ENCODE results near the gene TMEM97. TPM values are rescaled to one million over a fixed set of nuclear protein-coding genes. Genes with fewer than 3 reads are reported as not detected.

TMEM97 gene
- total and polyA plus RNA-seq, 9 of the 15 experiments (the other 6 are each of a cell fraction or from before 2014, with no cell fraction given) = 34.6 to 121 (median 76.0) TPM

- no peak for TF ChIP-seq KLF10 (CRISPR knock-in tag; IDR thresholded peaks at IDR 0.05)
- TF ChIP-seq SP1 (CRISPR knock-in tag; IDR thresholded peaks at IDR 0.05) = no peak
- TF ChIP-seq ZNF586 (CRISPR knock-in tag; conservative IDR thresholded peaks at IDR 0.05) = no peak
Measured at GRCh38 chr17:28282596-28282995, 36.4 kb upstream of the TMEM97 start (continued).

GRCh38 chr17:28285965-28286364, 33.0 kb upstream of the TMEM97 start:
- H3K4me2 ChIP-seq (ENCODE audit: insufficient read depth, low read length) = no peak overlapping the region
- no peaks in the 10 kb centered on the region for H3K9me3 ChIP-seq (replicated peaks; ENCODE audit: control insufficient read depth, insufficient read depth, low read depth, low read length)
- no TSS peak for BruUV-seq (replicated peaks)
- no peak overlapping the region for H3K9ac ChIP-seq (ENCODE audit: insufficient read depth in 1 of 2, low read depth in 2 of 2, low read length in 2 of 2)
- POLR2A ChIA-PET = interaction anchor here (0.6 to 2.0 kb wide), 4 partner anchors 15 to 45 kb away, joined by 3 to 9 read pairs (median 4); no protein-coding TSS in a partner anchor
- H4K20me1 ChIP-seq (replicated peaks; ENCODE audit: control insufficient read depth, insufficient read depth, low read length) = no peaks in the 10 kb centered on the region
- ATAC-seq = no peak
- no peaks in the 10 kb centered on the region for H3K27me3 ChIP-seq (ENCODE audit: control insufficient read depth in 2 of 2, insufficient read depth in 2 of 2, low read length in 2 of 2)
- WGBS (ENCODE audit: insufficient coverage, low coverage, missing lambda C conversion rate) = 6% methylated on average over 2 of the region's 2 CpGs
- no peaks in the 10 kb centered on the region for H3K9me1 ChIP-seq (ENCODE audit: control insufficient read depth, insufficient read depth, low read length)
- DNase-seq (ENCODE audit: extremely low read depth in 1 of 4, low spot score in 3 of 4) = no peak
- no peak overlapping the region for H3K27ac ChIP-seq (ENCODE audit: extremely low read depth, low read depth, low read length)
- FAIRE-seq = no peak
- H3K4me1 ChIP-seq (replicated peaks in 1 of 2; ENCODE audit: control insufficient read depth in 2 of 2, insufficient read depth in 2 of 2, low read length in 2 of 2) = peaks cover 0 to 2% of the 10 kb centered on the region in 2 experiments; a peak in 1 of 5 replicates
- no peaks in the 10 kb centered on the region for H3K79me2 ChIP-seq (ENCODE audit: control insufficient read depth, insufficient read depth, low read length)
- intact Hi-C loops (cut with micrococcal nuclease) (no loop called here), in situ Hi-C loops (cut with MboI) (no loop called here)
- H3K36me3 ChIP-seq (ENCODE audit: control insufficient read depth, insufficient read depth, low read length) = no peaks in the 10 kb centered on the region
- no peak overlapping the region for H2AFZ ChIP-seq (ENCODE audit: low read depth, low read length)
- CTCF ChIA-PET (ENCODE audit: low intra/inter-chr PET ratio) = no interaction called here
- TF ChIP-seq HMGXB4 (CRISPR knock-in tag; IDR thresholded peaks at IDR 0.05) (no peak), ZNF121 (CRISPR knock-in tag; conservative IDR thresholded peaks at IDR 0.05) (0 out of 2 replicates have a peak, but pooled peaks have one; percentile 17), SRF (CRISPR knock-in tag; IDR thresholded peaks at IDR 0.05) (no peak)
- no peak overlapping the region for H3K4me3 ChIP-seq

Measured in K562 (cell line).